ENCODE results near the gene NRG3.

The NRG3 gene

GRCh38 chr10:81848931-81849330 is 26.1 kb upstream of the NRG3 start:
- Histone ChIP-seq H3K4me3 (no peak overlapping the region), H3K27ac (no peak overlapping the region)
- no peak for DNase-seq (ENCODE audit: low spot score)
- no peak for TF ChIP-seq CTCF (IDR thresholded peaks at IDR 0.05)

- DNase-seq (ENCODE audit: low spot score), result no peak
- no peak overlapping the region for H3K27ac ChIP-seq
- TF ChIP-seq CTCF (IDR thresholded peaks at IDR 0.05), result no peak
- no peak overlapping the region for H3K4me3 ChIP-seq
Measured at GRCh38 chr10:81862596-81862995, 12.4 kb upstream of the NRG3 start.

- no peak overlapping the region for H3K4me3 ChIP-seq
- no peak overlapping the region for H3K27ac ChIP-seq
- no peak for TF ChIP-seq CTCF (IDR thresholded peaks at IDR 0.05)
- no peak for DNase-seq (ENCODE audit: low spot score)
Measured at GRCh38 chr10:81863771-81864170, 11.2 kb upstream of the NRG3 start.

- Histone ChIP-seq H3K4me3 (no peak overlapping the region), H3K27ac (no peak overlapping the region)
- no peak for DNase-seq (ENCODE audit: low spot score)
- no peak for TF ChIP-seq CTCF (IDR thresholded peaks at IDR 0.05)
Measured at GRCh38 chr10:81865581-81865980, 9.4 kb upstream of the NRG3 start.

- Histone ChIP-seq H3K4me3 (no peak overlapping the region), H3K27ac (no peak overlapping the region)
- no peak for DNase-seq (ENCODE audit: low spot score)
- no peak for TF ChIP-seq CTCF (IDR thresholded peaks at IDR 0.05)
Measured at GRCh38 chr10:81866753-81867152, 8.2 kb upstream of the NRG3 start.

GRCh38 chr10:81870472-81870871 is 4.5 kb upstream of the NRG3 start:
- TF ChIP-seq CTCF (IDR thresholded peaks at IDR 0.05), result no peak
- H3K27ac ChIP-seq, result no peak overlapping the region
- H3K4me3 ChIP-seq, result no peak overlapping the region
- DNase-seq (ENCODE audit: low spot score), result no peak

GRCh38 chr10:81871558-81871957 is 3.4 kb upstream of the NRG3 start:
- no peak for TF ChIP-seq CTCF (IDR thresholded peaks at IDR 0.05)
- H3K4me3 ChIP-seq, result no peak overlapping the region
- DNase-seq (ENCODE audit: low spot score), result no peak
- H3K27ac ChIP-seq, result no peak overlapping the region
